Activated CD4-positive, alpha-beta T cell treated with anti-CD3 and anti-CD28 coated beads, Interleukin-2, amount 10 ng/mL, durations not matched to agents 7 days and 5 days (primary cell): Measurements from ENCODE around the gene PHLDB1. TPM values are rescaled to one million over a fixed set of nuclear protein-coding genes. Genes with fewer than 3 reads are reported as not detected.

Experiments
- CTCF ChIA-PET: fragments of 350-600 bp; sonication (Branson Sonifier 250); formaldehyde crosslinking; loops from one replicate; lab custom pipeline; 2021; ENCODE audit warnings: antibody characterized with exemption; lab: Charles Lee
- POLR2A ChIA-PET: fragments of 350-600 bp; sonication (Branson Sonifier 250); formaldehyde crosslinking; loops from one replicate; lab custom pipeline; 2021; ENCODE audit warnings: antibody characterized with exemption; lab: Charles Lee
- DNase-seq: peaks from one replicate; pipeline ENCODE4 v3.0.0-alpha.2; 2020
- H3K27ac Mint-ChIP-seq: one replicate; pipeline ENCODE4 v1.8.0; 2021; ENCODE audit warnings: mild to moderate bottlenecking, moderate library complexity, mixed read lengths
- H3K27me3 Mint-ChIP-seq: one replicate; pipeline ENCODE4 v1.8.0; 2021; ENCODE audit warnings: mixed read lengths
- H3K36me3 Mint-ChIP-seq: one replicate; pipeline ENCODE4 v1.8.0; 2021; ENCODE audit warnings: low read depth, mixed read lengths
- H3K4me1 Mint-ChIP-seq: one replicate; pipeline ENCODE4 v1.8.0; 2021; ENCODE audit warnings: mixed read lengths
- H3K4me3 Mint-ChIP-seq: one replicate; pipeline ENCODE4 v1.8.0; 2021; ENCODE audit warnings: mild to moderate bottlenecking, moderate library complexity, mixed read lengths
- H3K9me3 Mint-ChIP-seq: one replicate; pipeline ENCODE4 v1.8.0; 2021; ENCODE audit warnings: mixed read lengths
- total RNA-seq, 2 experiments: library from RNA; stranded (reverse); gene quantifications; one replicate each; pipeline ENCODE4 v1.2.3, GENCODE V29; 2021

The PHLDB1 gene
- total RNA-seq, 2 experiments from 2014 or later = 0.06 to 0.12 TPM

- POLR2A ChIA-PET = no interaction called here
- Mint-ChIP-seq H3K36me3 (no peaks in the 10 kb centered on the region), H3K27me3 (no peaks in the 10 kb centered on the region), H3K4me1 (peaks cover 2% of the 10 kb centered on the region), H3K27ac (no peak overlapping the region), H3K9me3 (no peaks in the 10 kb centered on the region), H3K4me3 (no peak overlapping the region)
- no peak for DNase-seq
- CTCF ChIA-PET = interaction anchor here (1.5 kb wide), 1 partner anchor 14 kb away, joined by 4 read pairs; no protein-coding TSS in a partner anchor
These were observed 31.3 kb downstream of the PHLDB1 start for GRCh38 chr11:118638726-118639125.

GRCh38 chr11:118639899-118640298 lies 32.5 kb downstream of the PHLDB1 start:
- Mint-ChIP-seq H3K27me3 (no peaks in the 10 kb centered on the region), H3K4me1 (no peaks in the 10 kb centered on the region), H3K27ac (no peak overlapping the region), H3K36me3 (no peaks in the 10 kb centered on the region), H3K9me3 (no peaks in the 10 kb centered on the region), H3K4me3 (no peak overlapping the region)
- CTCF ChIA-PET = interaction anchor here (0.7 to 1.5 kb wide), 5 partner anchors 15 to 357 kb away, joined by 3 to 4 read pairs (median 3); no protein-coding TSS in a partner anchor
- POLR2A ChIA-PET = no interaction called here
- no peak for DNase-seq

- no peak overlapping the region for H3K27ac Mint-ChIP-seq
- no peaks in the 10 kb centered on the region for H3K4me1 Mint-ChIP-seq
- H3K27me3 Mint-ChIP-seq = no peaks in the 10 kb centered on the region
- ChIA-PET POLR2A (no interaction called here), CTCF (interaction anchor here (0.7 to 1.5 kb wide), 7 partner anchors 16 to 357 kb away, joined by 3 to 4 read pairs (median 3); no protein-coding TSS in a partner anchor)
- no peak for DNase-seq
- H3K36me3 Mint-ChIP-seq = no peaks in the 10 kb centered on the region
- H3K4me3 Mint-ChIP-seq = no peak overlapping the region
- no peaks in the 10 kb centered on the region for H3K9me3 Mint-ChIP-seq
These were observed 33.1 kb downstream of the PHLDB1 start for GRCh38 chr11:118640332-118641154.

DNA sequence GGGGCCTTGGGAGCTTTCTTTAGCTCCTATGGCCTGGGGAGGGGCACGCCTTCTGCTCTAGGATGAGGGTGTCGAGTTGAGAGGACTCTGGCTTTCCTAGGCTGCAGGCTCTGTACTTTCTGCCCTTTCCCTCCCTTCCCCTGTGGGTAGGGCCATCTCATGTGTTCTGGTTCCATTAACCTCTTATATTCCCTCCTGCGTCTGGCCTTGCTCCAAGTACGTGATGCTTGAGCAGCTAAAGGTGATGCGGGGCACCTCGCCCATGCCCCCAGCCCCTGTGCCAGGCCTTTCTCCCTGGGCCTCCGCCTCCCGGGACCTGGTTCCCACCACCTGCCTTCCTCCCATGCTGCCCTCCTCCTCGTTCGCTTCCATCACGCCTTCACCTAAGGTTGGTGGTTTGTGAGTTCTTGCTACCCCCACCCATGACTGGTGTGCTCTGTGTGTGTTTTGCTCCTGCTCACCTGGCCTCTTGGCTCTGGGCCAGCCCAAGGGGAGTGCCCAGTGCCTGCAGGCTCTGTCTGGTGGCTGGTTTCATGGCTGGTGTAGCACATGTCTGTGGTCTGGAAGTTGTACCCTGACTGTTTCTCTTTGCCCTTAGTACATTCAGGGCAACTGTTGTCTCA lies 34.1 kb downstream of the PHLDB1 start:
- Mint-ChIP-seq H3K9me3 (no peaks in the 10 kb centered on the region), H3K27ac (no peak overlapping the region), H3K27me3 (no peaks in the 10 kb centered on the region), H3K36me3 (no peaks in the 10 kb centered on the region), H3K4me1 (no peaks in the 10 kb centered on the region), H3K4me3 (no peak overlapping the region)
- POLR2A ChIA-PET = no interaction called here
- no peak for DNase-seq
- CTCF ChIA-PET = interaction anchor here (0.6 to 1.5 kb wide), 3 partner anchors 17 to 21 kb away, joined by 3 to 4 read pairs (median 4); no protein-coding TSS in a partner anchor

GRCh38 chr11:118643142-118643994 lies 36.0 kb downstream of the PHLDB1 start:
- ChIA-PET POLR2A (no interaction called here), CTCF (interaction anchor here (0.6 to 2.1 kb wide), 5 partner anchors 12 to 290 kb away, joined by 3 to 7 read pairs (median 3); no protein-coding TSS in a partner anchor)
- Mint-ChIP-seq H3K27ac (no peak overlapping the region), H3K4me3 (no peak overlapping the region), H3K27me3 (no peaks in the 10 kb centered on the region), H3K9me3 (no peaks in the 10 kb centered on the region), H3K4me1 (no peaks in the 10 kb centered on the region), H3K36me3 (no peaks in the 10 kb centered on the region)
- DNase-seq = no peak

DNA sequence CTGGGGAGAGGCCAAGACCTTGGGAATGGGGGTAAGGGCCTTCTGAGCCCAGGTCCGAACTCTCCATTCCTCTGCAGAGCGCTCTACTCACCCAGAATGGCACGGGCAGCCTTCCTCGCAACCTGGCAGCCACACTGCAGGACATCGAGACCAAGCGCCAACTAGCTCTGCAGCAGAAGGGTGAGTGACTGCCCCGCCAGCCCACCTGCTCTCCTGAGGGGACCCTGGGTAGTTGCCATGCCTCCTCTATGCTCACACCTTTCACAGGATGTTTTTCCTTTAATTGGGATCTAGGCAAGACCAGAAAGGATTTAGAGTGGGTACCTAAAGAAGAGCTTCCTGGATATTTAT lies 36.6 kb downstream of the PHLDB1 start:
- Mint-ChIP-seq H3K27ac (no peak overlapping the region), H3K27me3 (no peaks in the 10 kb centered on the region), H3K9me3 (no peaks in the 10 kb centered on the region), H3K36me3 (no peaks in the 10 kb centered on the region), H3K4me3 (no peak overlapping the region), H3K4me1 (no peaks in the 10 kb centered on the region)
- no peak for DNase-seq
- POLR2A ChIA-PET = no interaction called here
- CTCF ChIA-PET = interaction anchor here (1.4 to 2.1 kb wide), 2 partner anchors 15 to 18 kb away, joined by 4 to 7 read pairs; no protein-coding TSS in a partner anchor

- Mint-ChIP-seq H3K4me1 (no peaks in the 10 kb centered on the region), H3K27me3 (no peaks in the 10 kb centered on the region), H3K36me3 (no peaks in the 10 kb centered on the region), H3K9me3 (no peaks in the 10 kb centered on the region), H3K27ac (no peak overlapping the region), H3K4me3 (no peak overlapping the region)
- POLR2A ChIA-PET = no interaction called here
- DNase-seq = no peak
- CTCF ChIA-PET = interaction anchor here (0.5 to 2.1 kb wide), 3 partner anchors 14 to 463 kb away, joined by 3 to 7 read pairs (median 3); no protein-coding TSS in a partner anchor
These were observed 37.1 kb downstream of the PHLDB1 start for GRCh38 chr11:118644496-118644895.

DNA sequence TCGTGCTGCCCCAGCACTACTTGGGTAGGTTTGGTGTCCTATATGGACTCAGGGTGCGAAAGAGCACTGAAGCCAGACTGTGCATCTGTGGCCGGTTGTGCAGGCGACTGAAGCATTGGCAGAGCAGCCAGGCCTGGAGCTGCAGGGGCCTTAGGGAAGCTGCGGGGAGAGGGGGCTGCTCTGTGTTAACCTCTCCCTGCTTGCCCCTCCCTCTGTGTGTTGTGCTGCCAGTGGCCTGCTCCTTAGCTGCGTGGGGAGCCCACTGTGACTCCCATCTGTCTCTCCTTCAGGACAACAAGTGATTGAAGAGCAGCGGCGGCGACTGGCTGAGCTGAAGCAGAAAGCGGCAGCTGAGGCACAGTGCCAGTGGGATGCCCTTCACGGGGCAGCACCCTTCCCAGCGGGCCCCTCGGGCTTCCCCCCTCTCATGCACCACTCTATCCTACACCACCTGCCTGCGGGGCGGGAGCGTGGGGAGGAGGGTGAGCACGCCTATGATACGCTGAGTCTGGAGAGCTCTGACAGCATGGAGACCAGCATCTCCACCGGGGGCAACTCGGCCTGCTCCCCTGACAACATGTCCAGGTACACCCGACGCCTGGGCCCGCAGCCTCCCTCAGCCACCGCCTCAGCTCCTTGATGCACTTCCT lies 37.8 kb downstream of the PHLDB1 start:
- no peaks in the 10 kb centered on the region for H3K4me1 Mint-ChIP-seq
- no peak overlapping the region for H3K4me3 Mint-ChIP-seq
- ChIA-PET POLR2A (no interaction called here), CTCF (interaction anchor here (0.5 to 2.1 kb wide), 5 partner anchors 14 to 464 kb away, joined by 3 to 7 read pairs (median 3); no protein-coding TSS in a partner anchor)
- no peak for DNase-seq
- H3K27ac Mint-ChIP-seq = no peak overlapping the region
- H3K27me3 Mint-ChIP-seq = no peaks in the 10 kb centered on the region
- H3K9me3 Mint-ChIP-seq = no peaks in the 10 kb centered on the region
- H3K36me3 Mint-ChIP-seq = no peaks in the 10 kb centered on the region

GRCh38 chr11:118646393-118646792 lies 39.0 kb downstream of the PHLDB1 start:
- no peak for DNase-seq
- no peaks in the 10 kb centered on the region for H3K36me3 Mint-ChIP-seq
- H3K9me3 Mint-ChIP-seq = no peaks in the 10 kb centered on the region
- H3K4me3 Mint-ChIP-seq = no peak overlapping the region
- H3K4me1 Mint-ChIP-seq = no peaks in the 10 kb centered on the region
- no peaks in the 10 kb centered on the region for H3K27me3 Mint-ChIP-seq
- no peak overlapping the region for H3K27ac Mint-ChIP-seq
- ChIA-PET POLR2A (no interaction called here), CTCF (interaction anchor here (0.6 to 1.5 kb wide), 2 partner anchors 9 to 10 kb away, joined by 3 read pairs; no protein-coding TSS in a partner anchor)

DNA sequence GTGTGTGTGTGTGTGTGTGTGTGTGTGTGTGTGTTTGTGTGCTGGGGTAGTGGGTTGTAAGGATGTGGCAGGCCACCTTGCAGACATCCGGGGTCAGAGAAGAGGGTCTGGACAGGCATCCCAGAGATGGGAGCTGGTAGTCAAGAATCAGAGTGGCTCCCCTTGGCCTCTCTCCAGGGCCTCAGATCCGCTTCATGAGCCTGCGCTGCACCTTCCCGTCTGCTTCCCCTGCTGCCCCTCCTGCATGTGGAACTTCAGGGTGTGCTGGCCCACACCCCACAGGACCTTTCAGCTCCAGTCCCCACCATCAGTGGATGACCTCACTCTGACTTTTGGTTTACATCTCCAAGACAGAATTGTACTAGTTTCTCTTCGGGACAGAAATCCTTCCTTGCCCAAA lies 40.9 kb downstream of the PHLDB1 start:
- ChIA-PET CTCF (interaction anchor here (0.6 to 1.0 kb wide), 3 partner anchors 12 to 29 kb away, joined by 3 to 4 read pairs (median 3); no protein-coding TSS in a partner anchor), POLR2A (no interaction called here)
- H3K4me3 Mint-ChIP-seq = no peak overlapping the region
- no peak for DNase-seq
- H3K27me3 Mint-ChIP-seq = no peaks in the 10 kb centered on the region
- H3K27ac Mint-ChIP-seq = no peak overlapping the region
- no peaks in the 10 kb centered on the region for H3K36me3 Mint-ChIP-seq
- H3K4me1 Mint-ChIP-seq = peaks cover 9% of the 10 kb centered on the region
- H3K9me3 Mint-ChIP-seq = no peaks in the 10 kb centered on the region

- no peaks in the 10 kb centered on the region for H3K9me3 Mint-ChIP-seq
- CTCF ChIA-PET = interaction anchor here (1.2 kb wide), 1 partner anchor 10 kb away, joined by 3 read pairs; no protein-coding TSS in a partner anchor
- DNase-seq = no peak
- peaks cover 9% of the 10 kb centered on the region for H3K4me1 Mint-ChIP-seq
- POLR2A ChIA-PET = no interaction called here
- H3K27ac Mint-ChIP-seq = no peak overlapping the region
- no peaks in the 10 kb centered on the region for H3K36me3 Mint-ChIP-seq
- no peak overlapping the region for H3K4me3 Mint-ChIP-seq
- H3K27me3 Mint-ChIP-seq = no peaks in the 10 kb centered on the region
These were observed 42.5 kb downstream of the PHLDB1 start for GRCh38 chr11:118649941-118650340.

DNA sequence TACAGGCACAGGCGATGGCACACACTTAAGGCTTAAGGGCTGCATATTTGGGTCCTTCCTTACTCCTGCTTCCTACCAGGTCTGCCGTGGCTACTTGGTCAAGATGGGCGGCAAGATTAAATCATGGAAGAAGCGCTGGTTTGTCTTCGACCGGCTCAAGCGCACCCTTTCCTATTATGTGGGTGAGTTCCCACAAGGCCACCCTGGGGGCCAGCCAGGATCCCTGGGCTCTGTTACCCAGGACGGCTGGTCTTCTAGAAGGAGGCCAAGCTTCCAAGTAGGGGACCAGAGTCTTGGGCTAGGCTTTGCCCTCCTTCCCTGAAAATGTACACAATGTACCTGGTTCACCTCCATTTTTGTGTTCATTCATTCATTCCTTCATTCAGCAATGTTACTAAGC lies 43.0 kb downstream of the PHLDB1 start:
- Mint-ChIP-seq H3K4me1 (peaks cover 9% of the 10 kb centered on the region), H3K27me3 (no peaks in the 10 kb centered on the region), H3K9me3 (no peaks in the 10 kb centered on the region), H3K36me3 (no peaks in the 10 kb centered on the region), H3K27ac (no peak overlapping the region), H3K4me3 (no peak overlapping the region)
- ChIA-PET POLR2A (no interaction called here), CTCF (interaction anchor here (1.2 kb wide), 1 partner anchor 9 kb away, joined by 3 read pairs; no protein-coding TSS in a partner anchor)
- no peak for DNase-seq
